Thoracic aorta (tissue), 2 donors: ENCODE measurements around the gene SH3BP4. TPM values are rescaled to one million over a fixed set of nuclear protein-coding genes. Genes with fewer than 3 reads are reported as not detected.

Experiments used
- ATAC-seq: fragments of 150-250 bp; one replicate; pipeline ENCODE4 v1.8.0; 2017; ENCODE audit warnings: low read depth; ENCODE audit not compliant: insufficient number of reproducible peaks, low FRiP score
- DNase-seq: peaks from one replicate; pipeline ENCODE4 v3.0.0-alpha.2; 2020; ENCODE audit warnings: low spot score
- H3K27ac ChIP-seq, 2 donors: fragments of 200-600 bp; sonication (generic); 1 replicate in 1 of 2; 2 replicates in 1 of 2; pipeline ENCODE4 v1.5.1; 2016; ENCODE audit warnings: mild to moderate bottlenecking in 2 of 2, moderate library complexity in 2 of 2
- H3K27me3 ChIP-seq: fragments of 200-600 bp; sonication (generic); replicated peaks from 2 replicates; pipeline ENCODE4 v1.6.0; 2016; ENCODE audit warnings: mild to moderate bottlenecking; ENCODE audit not compliant: insufficient read depth
- H3K36me3 ChIP-seq: fragments of 200-600 bp; sonication (generic); one replicate; pipeline ENCODE4 v1.5.1; 2016
- H3K4me1 ChIP-seq, 2 donors: fragments of 200-600 bp; sonication (generic); 1 replicate in 1 of 2; 2 replicates in 1 of 2; pipeline versions ENCODE4 v1.5.1 to v1.6.0; 2016; ENCODE audit warnings: low read depth in 2 of 2, mild to moderate bottlenecking in 1 of 2; ENCODE audit not compliant: control insufficient read depth in 1 of 2
- H3K4me3 ChIP-seq: fragments of 200-600 bp; sonication (generic); 2 replicates; pipeline ENCODE4 v1.5.1; 2016; ENCODE audit warnings: mild to moderate bottlenecking
- H3K9me3 ChIP-seq: fragments of 200-600 bp; sonication (generic); 2 replicates; pipeline ENCODE4 v1.5.1; 2016
- total RNA-seq, 2 donors: library from RNA; depleted of rRNA; stranded (reverse); fragments of >200 nt; gene quantifications; one replicate each; pipeline versions ENCODE4 v1.1.0 to v1.2.3, GENCODE V29; 2016
- TF ChIP-seq, protein P1 (sequence below): fragments of 200-600 bp; sonication (generic); IDR thresholded peaks from one replicate; pipeline ENCODE4 v1.5.1; 2019; ENCODE audit warnings: antibody characterized with exemption

Gene SH3BP4
- total RNA-seq, 2 donors from 2014 or later: 24.0 to 32.4 TPM

- no peak overlapping the region for H3K27ac ChIP-seq
- no peak for ATAC-seq
- no peak overlapping the region for H3K4me3 ChIP-seq
- H3K9me3 ChIP-seq: no peaks in the 10 kb centered on the region
- no peaks in the 10 kb centered on the region for H3K4me1 ChIP-seq
- no peaks in the 10 kb centered on the region for H3K27me3 ChIP-seq
- TF ChIP-seq, protein P1, sequence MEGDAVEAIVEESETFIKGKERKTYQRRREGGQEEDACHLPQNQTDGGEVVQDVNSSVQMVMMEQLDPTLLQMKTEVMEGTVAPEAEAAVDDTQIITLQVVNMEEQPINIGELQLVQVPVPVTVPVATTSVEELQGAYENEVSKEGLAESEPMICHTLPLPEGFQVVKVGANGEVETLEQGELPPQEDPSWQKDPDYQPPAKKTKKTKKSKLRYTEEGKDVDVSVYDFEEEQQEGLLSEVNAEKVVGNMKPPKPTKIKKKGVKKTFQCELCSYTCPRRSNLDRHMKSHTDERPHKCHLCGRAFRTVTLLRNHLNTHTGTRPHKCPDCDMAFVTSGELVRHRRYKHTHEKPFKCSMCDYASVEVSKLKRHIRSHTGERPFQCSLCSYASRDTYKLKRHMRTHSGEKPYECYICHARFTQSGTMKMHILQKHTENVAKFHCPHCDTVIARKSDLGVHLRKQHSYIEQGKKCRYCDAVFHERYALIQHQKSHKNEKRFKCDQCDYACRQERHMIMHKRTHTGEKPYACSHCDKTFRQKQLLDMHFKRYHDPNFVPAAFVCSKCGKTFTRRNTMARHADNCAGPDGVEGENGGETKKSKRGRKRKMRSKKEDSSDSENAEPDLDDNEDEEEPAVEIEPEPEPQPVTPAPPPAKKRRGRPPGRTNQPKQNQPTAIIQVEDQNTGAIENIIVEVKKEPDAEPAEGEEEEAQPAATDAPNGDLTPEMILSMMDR: no peak
- peaks cover 13% of the 10 kb centered on the region for H3K36me3 ChIP-seq
- DNase-seq: no peak
Observed at GRCh38 chr2:235044501-235045271, 92.9 kb downstream of the SH3BP4 start.

- no peak for DNase-seq
- no peak for ATAC-seq
- H3K9me3 ChIP-seq: no peaks in the 10 kb centered on the region
- H3K27ac ChIP-seq: no peak overlapping the region
- no peaks in the 10 kb centered on the region for H3K27me3 ChIP-seq
- peaks cover 0 to 2% of the 10 kb centered on the region in 2 donors for H3K4me1 ChIP-seq
- TF ChIP-seq, protein P1: no peak
- peaks cover 13% of the 10 kb centered on the region for H3K36me3 ChIP-seq
- H3K4me3 ChIP-seq: no peak overlapping the region
Observed at GRCh38 chr2:235045336-235045972, 93.6 kb downstream of the SH3BP4 start.

DNA sequence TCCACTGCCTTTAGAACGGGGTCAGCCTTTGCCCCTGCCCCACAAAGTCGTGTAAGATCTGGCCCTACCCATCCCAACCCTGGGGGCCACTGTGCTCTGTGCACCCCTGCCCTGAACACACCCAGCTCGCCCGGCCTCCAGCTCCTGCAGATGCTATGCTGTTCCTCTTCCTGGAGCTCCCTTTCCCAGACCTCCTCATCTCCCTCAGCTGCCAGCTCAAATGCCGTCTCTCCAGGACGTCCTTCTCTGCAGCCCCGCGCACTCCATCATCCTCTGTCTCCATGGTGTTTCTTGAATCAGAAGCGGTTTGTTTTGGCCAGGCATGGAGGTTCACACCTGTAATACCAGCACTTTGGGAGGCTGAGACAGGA is 94.1 kb downstream of the SH3BP4 start:
- no peak overlapping the region for H3K27ac ChIP-seq
- no peak for DNase-seq
- H3K9me3 ChIP-seq: no peaks in the 10 kb centered on the region

GRCh38 chr2:235046589-235046988 is 94.8 kb downstream of the SH3BP4 start:
- H3K36me3 ChIP-seq: peaks cover 4% of the 10 kb centered on the region
- peaks cover 8 to 13% of the 10 kb centered on the region in 2 donors for H3K4me1 ChIP-seq
- no peaks in the 10 kb centered on the region for H3K27me3 ChIP-seq
- TF ChIP-seq, protein P1: no peak
- H3K27ac ChIP-seq: no peak overlapping the region
- no peaks in the 10 kb centered on the region for H3K9me3 ChIP-seq
- H3K4me3 ChIP-seq: no peak overlapping the region
- ATAC-seq (no peak), DNase-seq (no peak)

More for the DNA sequence above, 94.1 kb downstream of the SH3BP4 start:
- no peak for ATAC-seq
- H3K4me1 ChIP-seq: peaks cover 4 to 7% of the 10 kb centered on the region in 2 donors
- H3K4me3 ChIP-seq: no peak overlapping the region
- TF ChIP-seq, protein P1: no peak
- peaks cover 11% of the 10 kb centered on the region for H3K36me3 ChIP-seq
- H3K27me3 ChIP-seq: no peaks in the 10 kb centered on the region
